HG03066 (cell line): ENCODE results near the gene LRP8.
"Not testable (repeated sequence)": the region's sequence is repeated elsewhere in the genome, so short reads cannot be mapped to it uniquely, and the experiment has no call there.

Source experiments
- ATAC-seq: cut with Tn5 transposase; IDR thresholded peaks from one replicate; pipeline ENCODE4 v1.9.1; 2021; ENCODE audit warnings: low read depth; ENCODE audit not compliant: unreplicated experiment

Gene LRP8

GRCh38 chr1:53286955-53287354, 40.9 kb downstream of the LRP8 start:
- ATAC-seq = no peak

GRCh38 chr1:53285969-53286760, 41.7 kb downstream of the LRP8 start:
- ATAC-seq = no peak

- no peak for ATAC-seq
Observed at GRCh38 chr1:53285546-53285945, 42.3 kb downstream of the LRP8 start.

- ATAC-seq = no peak
Observed at GRCh38 chr1:53284224-53285020, 43.4 kb downstream of the LRP8 start.

- not testable (repeated sequence) for ATAC-seq
Observed at GRCh38 chr1:53283156-53283555, 44.7 kb downstream of the LRP8 start.

GRCh38 chr1:53281133-53281532, 46.7 kb downstream of the LRP8 start:
- ATAC-seq = no peak

GRCh38 chr1:53280496-53280895, 47.4 kb downstream of the LRP8 start:
- no peak for ATAC-seq

- no peak for ATAC-seq
Observed at GRCh38 chr1:53279296-53280200, 48.3 kb downstream of the LRP8 start.

- no peak for ATAC-seq
Observed at GRCh38 chr1:53278298-53278725, 49.6 kb downstream of the LRP8 start.

- ATAC-seq = no peak
Observed at GRCh38 chr1:53277326-53277725, 50.5 kb downstream of the LRP8 start.

GRCh38 chr1:53276902-53277281, 51.0 kb downstream of the LRP8 start:
- ATAC-seq = no peak

GRCh38 chr1:53276153-53276901, 51.5 kb downstream of the LRP8 start:
- ATAC-seq = no peak

GRCh38 chr1:53275566-53275965, 52.3 kb downstream of the LRP8 start:
- no peak for ATAC-seq

GRCh38 chr1:53274541-53275185, 53.2 kb downstream of the LRP8 start:
- no peak for ATAC-seq

GRCh38 chr1:53274026-53274425, 53.8 kb downstream of the LRP8 start:
- ATAC-seq = no peak

GRCh38 chr1:53273526-53273925, 54.3 kb downstream of the LRP8 start:
- no peak for ATAC-seq

- no peak for ATAC-seq
Observed at GRCh38 chr1:53272349-53272748, 55.5 kb downstream of the LRP8 start.

- ATAC-seq = no peak
Observed at GRCh38 chr1:53271446-53272090, 56.3 kb downstream of the LRP8 start.

- no peak for ATAC-seq
Observed at GRCh38 chr1:53270873-53271272, 57.0 kb downstream of the LRP8 start.
